HG03064 (cell line): ENCODE measurements around the gene DCAF7.

Source experiments
- ATAC-seq: cut with Tn5 transposase; IDR thresholded peaks from one replicate; pipeline ENCODE4 v1.9.1; 2021; ENCODE audit warnings: low read depth; ENCODE audit not compliant: unreplicated experiment

The DCAF7 gene

GRCh38 chr17:63523253-63523855 lies 26.9 kb upstream of the DCAF7 start, which contains the start of gene KCNH6:
KCNH6 (plus strand) TSS chr17:63523358; CDS start chr17:63523414, 56 bp downstream.
- ATAC-seq: no peak

- ATAC-seq: no peak
Measured at GRCh38 chr17:63524051-63524450, 26.2 kb upstream of the DCAF7 start.

- ATAC-seq: no peak
Measured at GRCh38 chr17:63525190-63525946, 24.9 kb upstream of the DCAF7 start.

GRCh38 chr17:63526861-63527260 lies 23.4 kb upstream of the DCAF7 start:
- ATAC-seq: no peak

GRCh38 chr17:63528183-63528582 lies 22.1 kb upstream of the DCAF7 start:
- no peak for ATAC-seq

- no peak for ATAC-seq
Measured at GRCh38 chr17:63529711-63530556, 20.3 kb upstream of the DCAF7 start.

- ATAC-seq: no peak
Measured at GRCh38 chr17:63530557-63531021, 19.7 kb upstream of the DCAF7 start.

GRCh38 chr17:63531022-63531965 lies 19.0 kb upstream of the DCAF7 start:
- no peak for ATAC-seq

- no peak for ATAC-seq
Measured at GRCh38 chr17:63533433-63534077, 16.7 kb upstream of the DCAF7 start.

GRCh38 chr17:63534078-63534570 lies 16.2 kb upstream of the DCAF7 start:
- ATAC-seq: no peak

GRCh38 chr17:63534816-63535455 lies 15.3 kb upstream of the DCAF7 start:
- no peak for ATAC-seq

GRCh38 chr17:63535640-63536039 lies 14.6 kb upstream of the DCAF7 start:
- no peak for ATAC-seq

- no peak for ATAC-seq
Measured at GRCh38 chr17:63537001-63537400, 13.3 kb upstream of the DCAF7 start.

- no peak for ATAC-seq
Measured at GRCh38 chr17:63537991-63538692, 12.1 kb upstream of the DCAF7 start.

GRCh38 chr17:63538693-63539595 lies 11.3 kb upstream of the DCAF7 start:
- ATAC-seq: no peak

GRCh38 chr17:63540590-63540989 lies 9.7 kb upstream of the DCAF7 start:
- no peak for ATAC-seq

GRCh38 chr17:63542218-63542545 lies 8.1 kb upstream of the DCAF7 start:
- ATAC-seq: no peak
